22Rv1 (cell line): ENCODE data around the gene BAZ1A.

Experiments
- H3K27ac ChIP-seq: fragments of 450-650 bp; 2 replicates; pipeline ENCODE4 v1.5.1; 2017
- CTCF ChIP-seq: fragments of 450-650 bp; IDR thresholded peaks from 2 replicates; pipeline ENCODE4 v1.5.1; 2017; ENCODE audit warnings: mild to moderate bottlenecking
- ZFX ChIP-seq: fragments of 450-650 bp; IDR thresholded peaks from 2 replicates; pipeline ENCODE4 v1.6.1; 2017; ENCODE audit warnings: antibody characterized with exemption, borderline replicate concordance

The BAZ1A gene

DNA sequence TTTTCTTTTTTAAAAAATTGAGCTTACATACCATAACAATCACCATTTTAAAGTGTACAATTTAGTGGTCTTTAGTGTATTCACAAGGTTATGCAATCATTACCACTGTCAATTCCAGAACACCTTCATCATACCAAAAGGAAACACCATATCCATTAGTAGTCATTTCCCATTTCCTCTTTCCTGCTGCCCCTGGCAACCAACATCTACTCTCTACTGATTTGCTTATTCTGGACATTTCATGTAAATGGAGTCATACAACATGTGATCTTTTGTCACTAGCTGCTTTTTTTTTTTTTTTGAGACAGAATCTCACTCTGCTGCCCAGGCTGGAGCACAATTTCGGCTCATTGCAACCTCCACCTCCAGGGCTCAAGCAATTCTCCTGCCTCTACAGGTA, 93.9 kb downstream of the BAZ1A start:
- no peak overlapping the region for H3K27ac ChIP-seq
- TF ChIP-seq CTCF = no peak
- no peak for TF ChIP-seq ZFX

- TF ChIP-seq ZFX = no peak
- no peak for TF ChIP-seq CTCF
- no peak overlapping the region for H3K27ac ChIP-seq
Observed at GRCh38 chr14:34780646-34781045, 94.5 kb downstream of the BAZ1A start.

DNA sequence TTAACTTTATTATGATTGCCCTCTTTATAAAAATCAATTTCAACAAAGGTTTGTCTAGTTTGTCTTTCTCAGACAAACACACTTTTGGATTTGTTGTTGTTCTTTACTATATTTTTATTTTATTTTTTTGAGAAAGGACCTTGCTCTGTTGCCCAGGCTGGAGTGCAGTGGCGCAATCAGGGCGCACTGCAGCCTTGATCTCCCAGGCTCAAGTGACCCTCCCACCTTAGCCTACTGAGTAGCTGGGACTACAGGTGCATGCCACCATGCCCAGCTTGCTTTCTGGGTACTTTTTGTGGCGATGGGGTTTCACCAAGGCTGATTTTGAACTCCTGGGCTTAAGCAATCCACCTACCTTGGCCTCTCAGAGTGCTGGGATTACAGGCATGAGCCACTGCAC, 96.4 kb downstream of the BAZ1A start:
- TF ChIP-seq CTCF = no peak
- no peak for TF ChIP-seq ZFX

DNA sequence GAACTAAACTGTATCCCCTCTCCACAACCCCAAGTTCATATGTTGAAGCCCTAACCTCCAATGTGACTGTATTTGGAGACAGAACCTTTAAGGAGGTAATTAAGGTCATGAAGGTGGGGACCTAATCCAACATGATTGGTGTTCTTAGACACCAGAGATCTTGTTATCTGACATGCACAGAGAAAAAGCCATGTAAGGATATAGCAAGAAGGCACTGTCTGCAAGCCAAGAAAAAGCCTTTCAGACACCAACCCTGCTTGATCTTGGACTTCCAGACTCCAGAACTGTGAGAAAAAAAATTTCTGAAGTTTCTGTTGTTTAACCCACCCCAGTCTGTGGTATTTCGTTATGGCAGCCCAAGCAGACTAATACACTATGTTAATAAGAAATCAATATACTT, 98.5 kb downstream of the BAZ1A start:
- no peak overlapping the region for H3K27ac ChIP-seq
- no peak for TF ChIP-seq ZFX
- no peak for TF ChIP-seq CTCF

More for the DNA sequence above, 96.4 kb downstream of the BAZ1A start:
- H3K27ac ChIP-seq = no peak overlapping the region

- no peak for TF ChIP-seq ZFX
- no peak for TF ChIP-seq CTCF
- H3K27ac ChIP-seq = no peak overlapping the region
Observed at GRCh38 chr14:34775922-34776321, 99.2 kb downstream of the BAZ1A start.

DNA sequence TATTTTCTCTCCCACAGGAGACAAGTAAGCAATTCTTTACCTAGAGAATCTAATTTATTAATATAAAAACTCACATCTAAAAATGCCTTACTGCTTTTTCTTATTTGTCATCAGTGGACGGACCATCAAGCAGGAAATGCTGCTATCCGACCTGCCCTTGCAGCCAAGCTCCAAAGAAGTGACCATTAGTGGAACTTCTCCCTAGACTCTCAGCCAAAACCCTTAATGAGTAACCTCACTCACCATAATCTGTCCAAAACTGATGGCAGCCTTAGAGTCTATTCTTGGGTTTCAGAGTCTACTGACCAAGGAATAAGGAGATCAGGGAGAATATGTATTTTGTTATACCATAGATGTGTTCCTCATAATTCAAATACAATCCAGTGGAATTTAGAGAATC, 99.8 kb downstream of the BAZ1A start:
- TF ChIP-seq CTCF (no peak), ZFX (no peak)
- no peak overlapping the region for H3K27ac ChIP-seq

GRCh38 chr14:34770901-34771300, 104.3 kb downstream of the BAZ1A start:
- TF ChIP-seq ZFX = no peak
- no peak for TF ChIP-seq CTCF
- no peak overlapping the region for H3K27ac ChIP-seq
